Activated CD4-positive, alpha-beta T cell treated with anti-CD3 and anti-CD28 coated beads, Interleukin-2, amount 50 U/mL, for 4 hours (primary cell): ENCODE results near the gene HSDL1.
A peak's percentile ranks its signal among the peaks of the same experiment; 100 is the strongest.
"Not testable (repeated sequence)": the region's sequence is repeated elsewhere in the genome, so short reads cannot be mapped to it uniquely, and the experiment has no call there.

Experiments used
- DNase-seq, 2 experiments: peaks; one replicate each; pipeline ENCODE4 v3.0.0-alpha.2; 2020

The HSDL1 gene

GRCh38 chr16:84137769-84138357 is 7.1 kb downstream of the HSDL1 start:
- DNase-seq, result no peak

GRCh38 chr16:84137287-84137686 is 7.7 kb downstream of the HSDL1 start:
- no peak for DNase-seq

- DNase-seq, result no peak
Observed at GRCh38 chr16:84136331-84137125, 8.4 kb downstream of the HSDL1 start.

GRCh38 chr16:84132527-84133285 is 12.3 kb downstream of the HSDL1 start:
- no peak for DNase-seq

- DNase-seq, result no peak
Observed at GRCh38 chr16:84131117-84131516, 13.9 kb downstream of the HSDL1 start.

GRCh38 chr16:84124257-84125073 is 20.5 kb downstream of the HSDL1 start:
- no peak for DNase-seq

GRCh38 chr16:84121007-84121406 is 24.0 kb downstream of the HSDL1 start:
- no peak for DNase-seq

GRCh38 chr16:84120023-84120422 is 25.0 kb downstream of the HSDL1 start:
- DNase-seq, result no peak

- no peak for DNase-seq
Observed at GRCh38 chr16:84119368-84119767, 25.6 kb downstream of the HSDL1 start.

GRCh38 chr16:84118315-84118714 is 26.7 kb downstream of the HSDL1 start:
- not testable (repeated sequence) for DNase-seq

GRCh38 chr16:84117494-84117843 is 27.5 kb downstream of the HSDL1 start:
- peak; percentile 24 to 38 for DNase-seq

GRCh38 chr16:84116720-84117493 is 28.1 kb downstream of the HSDL1 start, which contains the start of gene MBTPS1:
TSS of gene MBTPS1 (minus strand) at chr16:84116942. CDS start at chr16:84101783, 15,159 bp downstream.
- peak; percentile 95 to 97 for DNase-seq

GRCh38 chr16:84115919-84116719 is 28.9 kb downstream of the HSDL1 start:
- peak; percentile 44 to 47 for DNase-seq

GRCh38 chr16:84111949-84112348 is 33.0 kb downstream of the HSDL1 start:
- not testable (repeated sequence) for DNase-seq

GRCh38 chr16:84111525-84111924 is 33.5 kb downstream of the HSDL1 start:
- no peak for DNase-seq

GRCh38 chr16:84110527-84110926 is 34.5 kb downstream of the HSDL1 start:
- DNase-seq, result no peak

GRCh38 chr16:84109598-84110335 is 35.2 kb downstream of the HSDL1 start:
- DNase-seq, result no peak

- no peak for DNase-seq
Observed at GRCh38 chr16:84107921-84108320, 37.1 kb downstream of the HSDL1 start.

GRCh38 chr16:84105948-84106740 is 38.8 kb downstream of the HSDL1 start:
- DNase-seq, result no peak
